Stimulated activated CD4-positive, alpha-beta T cell treated with anti-CD3 and anti-CD28 coated beads, Interleukin-12 subunit alpha, Interleukin-12 subunit beta, amount 100 ng/mL, for 48 hours (primary cell): Measurements from ENCODE around the gene MSI2.

Experiments
- DNase-seq, 3 donors: peaks; one replicate each; pipeline ENCODE4 v3.0.0-alpha.2; 2020; ENCODE audit warnings: low read depth in 2 of 3, low spot score in 1 of 3

The MSI2 gene

DNA sequence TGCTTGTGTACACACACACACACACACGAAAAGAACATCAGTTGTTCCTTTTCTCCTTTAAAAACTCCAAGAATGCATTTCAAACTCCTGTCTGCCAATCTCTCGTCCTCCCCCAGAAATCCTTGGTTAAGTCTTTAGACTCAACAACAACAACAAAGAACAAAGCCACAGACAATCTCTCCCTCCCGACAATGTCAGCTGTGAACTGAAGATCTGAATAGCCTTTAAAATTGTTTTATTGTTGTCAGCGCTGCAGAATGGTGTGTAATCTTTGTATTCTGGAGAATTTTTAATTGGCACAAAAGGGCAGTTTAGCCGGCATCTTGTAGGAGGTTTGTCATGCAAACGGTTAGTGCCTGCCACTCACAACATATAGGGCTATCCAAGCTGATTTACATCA is 219.5 kb downstream of the MSI2 start:
- DNase-seq = no peak

DNA sequence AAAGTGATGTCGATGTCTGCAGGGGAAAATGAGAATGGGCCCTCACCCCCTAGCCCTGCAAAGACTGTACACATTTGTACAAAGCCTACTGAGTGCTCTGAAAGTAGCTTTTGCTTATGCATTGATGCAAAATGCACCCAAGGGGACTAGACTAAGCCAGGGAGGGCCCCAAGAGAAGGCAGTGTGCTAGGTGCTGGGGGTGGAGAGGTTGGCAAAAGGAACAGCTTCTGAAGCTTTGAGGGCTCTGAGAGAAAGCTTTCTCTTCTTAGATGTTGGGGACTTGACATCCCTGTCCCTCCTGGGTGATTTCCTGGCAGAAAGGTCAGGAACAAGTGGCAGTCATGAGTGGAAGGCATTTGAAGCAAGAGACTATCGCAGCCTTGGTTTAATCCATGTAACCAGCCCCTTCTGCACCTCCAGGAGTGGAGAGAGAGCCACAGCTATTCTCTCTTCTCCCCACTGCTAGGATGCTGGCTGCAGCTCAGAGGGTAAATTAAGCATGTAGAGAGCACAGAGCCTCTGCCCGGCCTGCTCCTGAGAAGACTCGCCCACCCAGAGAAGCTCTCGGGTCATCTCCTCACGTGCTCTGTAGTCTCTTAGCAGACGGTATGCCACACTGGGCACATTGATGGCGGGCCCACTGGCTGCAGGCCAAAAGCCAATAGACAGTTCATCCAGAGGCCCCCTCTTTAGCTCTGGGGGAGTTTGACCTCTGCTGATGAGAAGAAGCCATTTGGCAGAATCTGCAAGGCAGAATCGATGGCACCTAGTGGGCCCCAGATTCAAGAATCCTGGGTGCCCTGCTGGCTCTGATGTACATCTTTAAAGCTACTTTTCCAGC is 221.4 kb downstream of the MSI2 start:
- no peak for DNase-seq

DNA sequence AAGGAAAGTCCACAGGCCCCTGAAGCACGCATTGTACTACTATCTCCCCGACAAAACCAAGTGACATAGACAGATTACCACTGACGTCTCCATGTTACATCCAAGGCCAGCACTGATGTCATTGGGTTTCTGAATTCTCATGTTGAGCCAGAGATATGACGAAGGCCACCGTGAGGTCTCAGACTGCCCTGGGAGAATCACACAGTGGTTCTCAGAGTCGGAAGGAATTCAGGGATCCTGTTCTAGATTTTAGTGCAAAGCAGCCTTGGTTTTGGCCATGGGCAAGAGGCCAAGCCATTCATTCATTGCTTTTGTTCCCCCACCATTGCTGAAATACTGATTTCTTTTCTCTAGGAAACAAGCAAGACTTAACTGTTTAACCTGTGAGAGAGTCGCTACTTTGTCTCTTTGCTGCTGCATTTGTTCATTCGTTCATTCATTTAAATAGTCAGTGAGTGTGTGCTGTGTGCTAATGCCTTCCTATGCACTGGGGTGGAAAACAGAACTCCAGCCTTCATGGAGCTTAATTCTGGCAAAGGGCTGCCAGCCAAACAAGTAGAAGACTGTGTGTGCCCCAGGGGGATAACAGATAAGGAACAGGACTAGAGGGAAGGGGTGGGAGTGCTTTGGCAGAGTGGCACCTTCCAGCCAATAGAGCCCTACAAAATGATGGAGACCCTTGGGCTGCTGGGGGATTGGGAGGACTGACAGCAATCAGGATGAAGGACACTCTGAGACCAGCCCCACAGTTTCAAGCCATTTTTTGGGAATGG is 222.3 kb downstream of the MSI2 start:
- DNase-seq = no peak

DNA sequence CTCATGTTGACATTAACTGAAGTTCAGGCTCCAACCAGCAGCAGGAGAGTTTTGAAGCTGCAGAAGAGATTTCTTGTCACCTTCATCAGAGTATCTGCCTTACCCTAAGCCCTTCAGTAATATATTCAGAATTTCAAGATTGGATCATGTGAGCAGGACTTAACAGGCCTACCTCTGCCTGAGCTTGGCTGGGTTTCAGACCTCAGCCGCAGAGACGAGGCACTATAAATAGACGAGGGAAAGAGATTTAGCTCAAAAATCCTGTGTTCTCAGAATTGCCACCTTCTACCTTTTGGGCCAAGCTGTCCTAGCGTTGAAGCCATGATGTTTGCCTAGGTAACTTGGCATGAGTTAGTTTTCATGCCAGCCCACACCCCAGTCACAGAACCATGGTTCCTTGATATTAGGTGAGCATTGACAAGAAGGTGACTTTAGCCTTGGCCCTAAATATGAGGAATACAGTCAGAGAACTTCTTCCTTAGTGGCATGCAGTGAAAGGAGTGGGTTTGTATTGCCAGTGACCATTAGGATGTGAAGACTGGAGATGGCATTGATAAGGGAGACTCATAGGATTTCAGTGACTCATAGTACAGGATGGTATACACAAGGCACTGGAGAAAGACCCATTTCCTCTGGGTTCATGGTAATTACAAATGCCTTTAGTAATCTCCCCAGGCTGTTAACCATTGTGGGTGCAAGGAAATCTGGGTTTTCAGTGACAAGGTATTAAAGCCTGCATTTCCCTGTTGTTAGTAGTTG is 224.3 kb downstream of the MSI2 start:
- DNase-seq = no peak

DNA sequence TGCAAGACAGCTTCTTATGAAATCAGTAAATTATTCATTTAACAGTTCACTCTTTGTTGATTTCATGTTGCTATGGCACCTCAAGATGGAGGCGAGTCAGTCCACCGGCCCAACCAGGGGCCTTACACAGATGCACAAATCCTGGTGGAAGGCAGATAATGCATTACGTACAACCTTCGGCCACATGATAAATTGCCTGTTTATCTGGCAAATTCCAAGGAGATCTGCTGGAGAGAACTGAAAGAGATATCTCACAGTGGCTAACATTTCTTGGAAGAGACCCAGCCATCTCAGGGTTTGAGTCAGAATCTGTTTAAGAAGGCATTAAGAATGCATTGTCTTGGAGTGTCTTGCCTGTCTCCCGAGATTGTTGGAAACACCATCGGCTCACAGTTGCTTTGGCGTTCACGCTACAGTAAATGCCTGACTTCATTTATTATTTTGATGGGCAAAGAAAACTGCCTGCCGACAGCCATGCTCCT is 225.6 kb downstream of the MSI2 start:
- DNase-seq = no peak

DNA sequence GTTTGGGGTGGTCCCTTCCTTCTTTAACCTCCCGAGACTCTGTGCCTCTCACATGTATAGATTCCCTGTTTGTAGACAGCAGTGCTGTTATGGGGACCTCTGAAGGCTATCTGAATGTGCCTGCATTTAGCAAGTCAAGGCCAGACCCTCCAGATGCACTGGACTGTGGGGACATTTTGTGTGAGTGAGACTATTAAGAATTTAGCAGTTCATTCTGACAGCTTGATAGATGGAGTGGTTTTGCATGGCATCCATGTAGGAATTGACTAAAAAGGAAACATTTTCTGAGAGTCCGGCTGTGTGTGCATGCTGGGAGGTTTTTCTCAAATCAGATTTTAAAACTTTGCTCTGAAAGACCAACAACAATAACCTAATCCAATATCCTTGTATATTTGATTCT is 226.3 kb downstream of the MSI2 start:
- DNase-seq = no peak

DNA sequence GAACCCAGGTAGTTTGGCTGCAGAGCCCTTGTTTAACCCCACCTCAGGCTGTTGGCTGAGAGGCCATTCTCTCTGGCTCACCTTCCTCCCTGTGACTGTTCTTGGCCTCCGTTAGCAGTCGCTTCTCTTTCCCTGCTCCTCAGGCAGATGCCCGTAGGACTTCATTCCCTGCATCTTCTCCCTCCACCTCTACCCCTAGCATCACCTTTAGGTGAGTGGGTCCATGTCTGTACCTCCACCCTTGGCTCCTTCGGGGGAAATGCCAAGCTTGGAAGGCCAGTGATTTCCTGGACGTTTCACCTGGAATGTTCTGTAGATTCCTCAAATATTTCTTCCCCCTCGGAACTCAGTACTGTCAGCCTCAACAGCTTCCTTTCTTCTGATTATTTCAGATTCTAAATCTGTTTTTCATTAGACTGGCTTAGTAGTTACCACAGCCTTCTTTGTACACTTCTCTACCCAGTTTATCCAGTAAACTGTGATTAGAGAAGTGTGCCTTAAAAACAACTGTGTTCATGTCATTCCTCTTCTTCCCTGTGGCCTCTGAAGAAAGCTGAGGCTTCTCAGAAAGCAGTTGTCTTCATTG is 227.9 kb downstream of the MSI2 start:
- DNase-seq = no peak

DNA sequence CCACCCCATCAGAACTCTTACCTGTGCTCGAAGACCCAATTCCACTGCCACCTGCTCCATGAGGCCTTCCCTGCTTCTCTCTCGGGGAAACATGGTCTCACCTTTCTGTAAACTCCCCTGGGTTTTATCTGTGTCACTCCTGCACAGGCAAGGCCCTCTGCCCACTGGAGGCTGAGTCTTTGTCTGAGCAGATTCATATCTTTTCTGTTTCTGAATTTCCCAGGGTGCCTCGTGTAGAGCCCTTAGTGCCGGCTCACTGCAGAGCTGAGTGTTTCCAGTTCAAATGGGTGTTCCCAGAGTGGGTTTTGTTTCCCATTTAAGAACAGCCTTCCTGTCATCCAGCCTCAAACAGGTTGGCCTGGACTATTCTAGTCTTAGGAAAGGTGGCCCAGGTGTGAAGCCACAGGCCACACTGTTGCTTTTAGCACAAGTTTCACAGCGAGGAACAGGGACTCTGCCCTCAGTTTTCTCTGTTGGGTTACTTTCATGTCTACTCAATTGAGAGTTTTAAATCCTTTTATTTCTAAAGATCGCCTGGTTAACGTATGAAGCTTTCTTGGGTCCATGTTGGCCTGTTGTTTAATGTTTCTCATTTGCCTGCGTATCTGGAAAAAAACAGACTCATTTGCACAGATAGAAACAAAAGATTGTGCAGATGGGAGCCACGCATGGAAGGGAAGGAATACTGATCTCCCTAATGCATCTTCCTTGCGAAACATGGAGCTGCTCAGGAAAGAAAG is 228.7 kb downstream of the MSI2 start:
- DNase-seq = no peak

DNA sequence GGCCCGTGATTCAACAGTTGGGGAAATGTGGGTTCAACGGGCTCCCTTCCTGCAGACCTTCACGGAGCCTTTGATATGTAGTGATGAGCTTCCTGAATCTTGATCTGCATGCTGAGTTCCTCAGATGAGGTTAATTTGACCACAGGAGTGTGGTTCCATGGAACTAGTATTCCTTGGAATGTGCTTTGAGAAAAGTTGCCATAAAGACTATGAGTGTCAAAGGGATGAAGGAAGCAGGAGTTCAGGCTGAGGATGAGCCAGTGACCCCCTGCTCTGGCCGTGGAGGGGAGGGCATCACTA is 229.2 kb downstream of the MSI2 start:
- no peak for DNase-seq

DNA sequence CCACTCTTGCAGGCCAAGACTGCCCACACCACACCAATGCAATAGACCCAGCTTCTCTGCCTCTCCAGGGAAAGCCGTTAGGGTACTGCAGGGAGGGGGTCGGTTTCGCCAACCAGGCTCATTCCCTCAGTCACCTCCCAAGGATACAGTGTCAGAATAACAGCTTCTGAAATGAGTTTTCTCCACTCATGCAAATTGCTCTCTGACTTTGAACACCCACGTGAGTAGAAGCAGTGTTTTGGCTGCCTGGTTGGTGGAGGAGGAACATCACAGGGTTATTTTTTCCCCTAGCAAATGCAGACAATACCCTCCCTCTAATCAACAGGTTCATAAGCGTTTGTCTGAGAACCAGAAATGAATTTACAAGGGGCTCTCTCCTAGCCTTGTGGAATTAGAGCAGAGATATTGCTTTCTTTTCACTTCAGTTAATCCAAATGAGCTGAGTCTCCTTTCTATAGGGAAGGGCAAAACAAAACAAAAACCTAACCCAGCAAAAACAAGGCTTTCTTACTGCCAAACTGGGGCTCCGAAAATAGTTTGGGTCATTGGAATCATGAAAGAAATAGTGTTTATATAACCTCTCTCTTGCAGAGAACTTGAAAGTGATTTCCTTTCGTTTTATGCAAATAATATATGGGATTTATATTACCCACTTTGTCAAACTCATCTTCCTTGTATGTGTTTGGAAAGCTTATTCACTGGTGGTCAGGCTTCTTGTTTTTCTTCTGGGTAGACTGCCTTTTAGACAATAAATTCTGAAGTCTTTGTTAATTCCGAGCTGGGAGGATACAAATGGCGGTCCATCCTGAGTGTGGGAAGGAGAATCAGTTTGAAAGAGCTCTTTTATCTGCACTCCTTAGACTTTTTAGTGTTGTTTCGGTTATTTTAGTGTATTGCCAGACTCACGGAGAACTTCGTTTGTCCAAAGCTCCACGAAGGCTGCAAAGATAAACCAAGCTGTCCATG is 229.9 kb downstream of the MSI2 start:
- no peak for DNase-seq

DNA sequence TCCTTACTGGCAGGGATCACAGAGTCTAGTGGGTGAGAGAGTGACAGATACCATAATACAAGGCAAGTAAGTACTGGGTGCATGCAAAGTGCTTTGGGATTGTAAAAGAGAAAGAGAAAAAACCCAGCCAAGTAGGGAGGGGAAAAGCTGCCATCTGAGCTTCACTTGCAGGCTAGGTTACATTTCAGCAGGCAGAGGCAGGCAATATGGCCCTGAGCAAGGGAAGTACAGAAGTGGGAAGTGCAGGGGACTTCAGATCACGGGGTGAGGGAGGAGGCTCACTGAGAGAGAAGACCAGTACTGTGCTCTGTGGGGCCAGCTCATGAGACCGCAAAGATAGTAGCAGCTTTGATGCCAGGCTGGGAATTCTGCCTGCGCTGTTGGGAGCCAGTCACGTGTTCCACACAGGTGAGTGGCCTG is 230.6 kb downstream of the MSI2 start:
- DNase-seq = no peak

DNA sequence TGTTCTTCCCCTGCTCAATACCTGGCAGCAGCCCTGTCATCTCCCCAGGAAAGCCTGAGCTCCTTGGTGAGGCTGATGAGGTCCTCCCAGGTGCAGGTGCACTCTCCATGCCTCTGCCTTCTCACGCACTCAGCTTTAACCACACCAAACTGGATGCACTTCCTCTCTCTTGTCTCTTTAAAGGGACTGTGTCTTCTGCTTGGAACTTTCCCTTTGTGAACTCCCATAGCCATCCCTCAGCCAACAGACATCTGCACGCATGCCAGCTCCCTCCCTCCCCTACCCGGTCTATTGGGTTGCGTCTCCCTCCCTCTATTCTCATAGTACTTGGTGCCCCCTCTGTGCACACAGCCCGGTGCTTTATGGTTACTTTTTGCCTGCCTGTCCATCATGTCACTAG is 231.2 kb downstream of the MSI2 start:
- no peak for DNase-seq

DNA sequence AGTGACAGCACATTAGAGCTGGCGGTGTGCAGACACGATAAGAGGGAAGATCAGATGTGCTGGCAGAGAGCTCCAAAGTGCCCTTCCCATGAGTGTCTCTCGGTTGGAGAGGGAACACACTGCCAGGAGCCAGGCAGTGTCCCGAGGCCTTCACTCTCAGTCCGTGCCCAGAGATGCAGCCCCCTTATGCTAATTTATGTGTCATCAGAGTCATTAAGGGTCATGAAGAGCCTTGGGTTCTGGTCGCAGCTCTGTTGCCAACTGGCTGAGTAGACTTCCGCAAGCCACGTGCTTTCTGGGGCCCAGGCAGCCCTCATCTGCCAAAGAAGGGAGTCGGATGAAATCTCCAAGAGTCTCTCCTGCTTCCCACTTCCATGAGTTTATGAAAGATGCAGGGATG is 232.5 kb downstream of the MSI2 start:
- DNase-seq = no peak

DNA sequence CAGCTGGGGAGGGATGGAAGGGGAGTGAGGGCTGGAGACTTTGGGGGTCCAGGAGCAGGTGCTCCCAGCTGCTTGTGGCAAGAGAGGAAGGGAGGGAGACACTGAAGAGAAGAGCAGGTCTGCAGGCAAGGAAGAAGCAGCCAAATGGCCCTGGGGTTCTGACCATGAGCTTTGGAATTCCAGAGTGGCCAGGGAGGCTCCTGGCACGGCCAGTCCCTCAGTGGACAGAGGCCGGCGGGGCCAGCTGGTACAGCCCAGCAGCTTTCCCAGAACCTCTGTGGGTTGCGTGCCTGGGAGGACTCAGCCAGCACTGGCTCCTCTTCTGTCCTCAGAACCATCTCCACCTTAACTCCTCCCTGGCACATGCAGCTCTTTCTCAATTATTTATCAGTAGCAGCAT is 233.0 kb downstream of the MSI2 start:
- DNase-seq = no peak

DNA sequence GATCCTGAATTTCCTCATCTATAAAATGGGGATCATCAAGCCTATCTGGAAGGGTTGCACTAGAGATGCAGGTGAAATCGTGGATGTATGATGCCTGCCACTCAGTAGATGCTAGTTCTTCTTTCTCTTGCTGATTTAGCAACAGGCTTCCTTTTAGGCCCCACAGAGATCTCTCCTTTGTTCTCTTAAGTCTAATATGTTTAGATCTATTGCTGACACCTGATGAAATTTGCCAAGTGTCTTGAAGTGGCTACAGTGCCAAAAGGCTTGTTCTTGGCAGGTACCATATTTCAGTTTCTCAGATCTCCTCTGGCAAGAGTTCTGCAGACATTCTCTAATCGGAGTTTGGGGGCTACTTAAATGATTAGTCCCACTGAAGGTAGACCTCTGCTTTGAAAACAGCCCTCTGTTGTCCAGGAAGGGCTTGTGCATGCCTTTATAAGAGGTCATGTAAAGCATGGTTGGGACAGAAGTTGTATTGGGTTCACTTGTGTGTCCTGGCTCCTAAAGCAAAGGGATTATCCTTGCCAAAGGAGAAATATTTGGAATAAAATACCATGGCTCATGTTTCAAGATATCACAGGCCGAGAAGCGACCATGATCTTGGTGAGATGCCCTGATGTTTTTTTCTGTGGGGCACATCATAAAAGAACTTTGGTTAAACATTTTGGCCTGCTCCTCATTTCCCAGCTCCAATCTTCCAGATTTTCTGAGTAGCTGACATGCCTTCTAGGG is 234.0 kb downstream of the MSI2 start:
- DNase-seq = no peak

DNA sequence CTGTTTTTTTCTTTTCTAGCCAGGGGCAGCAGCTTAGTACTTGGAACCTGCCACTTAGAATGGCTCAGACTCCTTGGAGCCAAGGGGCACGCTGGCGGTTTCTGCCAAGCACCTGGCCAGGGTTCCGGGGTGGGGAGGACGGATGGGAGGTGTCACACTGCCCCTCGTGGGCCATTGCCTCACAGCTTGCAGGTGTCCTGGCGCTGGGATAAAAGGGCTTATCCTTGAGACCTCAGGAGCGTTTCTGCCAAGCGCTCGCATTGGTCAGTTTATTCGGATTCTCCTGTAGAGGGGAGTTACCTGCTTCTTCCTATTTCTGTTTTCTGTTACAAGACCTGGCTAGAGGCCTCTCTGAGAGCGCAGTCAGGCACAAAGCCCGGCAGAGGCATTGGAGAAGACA is 234.6 kb downstream of the MSI2 start:
- no peak for DNase-seq

DNA sequence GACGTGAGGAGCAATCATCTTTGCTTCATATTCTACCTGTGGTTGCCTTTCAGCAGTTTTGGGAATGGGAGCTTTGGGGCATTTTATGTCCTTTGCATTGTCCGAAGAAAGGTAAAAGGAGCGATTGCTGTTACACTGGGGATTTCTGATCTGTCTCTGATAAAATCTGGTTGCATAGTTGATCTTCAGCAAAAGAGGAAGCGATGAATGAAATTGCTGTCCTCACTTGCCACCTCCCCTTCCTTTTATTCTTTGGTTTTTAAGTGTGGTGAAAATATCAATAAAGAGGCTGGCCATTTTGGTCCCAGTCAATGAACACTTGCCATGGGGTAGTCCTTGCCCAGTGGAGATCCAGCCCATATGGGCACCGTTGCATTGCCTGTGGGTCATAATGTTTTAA is 236.8 kb downstream of the MSI2 start:
- DNase-seq = no peak

DNA sequence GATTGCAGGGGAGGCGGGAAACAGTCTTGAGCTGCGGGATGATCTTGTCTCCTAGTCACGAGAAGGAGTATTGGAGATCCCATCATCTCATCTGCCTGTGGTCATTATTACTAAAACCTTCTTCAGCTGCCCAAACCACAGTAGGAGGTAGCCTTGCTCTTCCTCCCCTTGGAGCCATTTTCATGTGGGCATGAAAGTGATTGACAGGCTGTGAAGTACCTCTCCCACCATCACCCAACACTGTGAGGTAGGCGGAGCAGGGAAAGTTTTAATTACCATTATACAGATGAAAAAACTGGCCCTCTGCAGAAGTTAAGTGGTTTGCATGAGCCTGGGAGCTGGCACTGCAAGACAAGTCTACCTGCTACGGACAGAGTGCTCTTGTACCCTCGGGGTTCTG is 237.3 kb downstream of the MSI2 start:
- no peak for DNase-seq

DNA sequence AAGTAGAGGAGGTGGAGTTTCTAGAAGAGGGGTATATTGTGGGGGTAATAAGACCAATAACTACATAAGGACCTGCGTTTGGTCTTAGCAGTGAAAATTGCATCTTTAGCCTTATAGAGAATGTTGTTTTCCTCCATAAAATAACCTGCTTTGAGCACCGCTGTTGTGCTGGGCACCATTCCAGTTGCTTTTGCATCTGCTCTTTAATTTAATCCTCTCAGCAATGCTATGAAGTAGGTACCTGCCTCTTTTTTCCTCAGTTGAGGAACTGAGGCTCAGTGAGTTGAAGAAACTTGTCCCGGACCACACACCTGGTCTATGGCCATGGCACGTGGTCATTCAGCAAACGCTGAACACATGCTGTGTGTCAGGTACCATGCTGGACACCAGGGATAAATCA is 238.1 kb downstream of the MSI2 start:
- no peak for DNase-seq
